ENCODE measurements around the gene IKZF1. TPM values are rescaled to one million over a fixed set of nuclear protein-coding genes. Genes with fewer than 3 reads are reported as not detected.
A peak's percentile ranks its signal among the peaks of the same experiment; 100 is the strongest.

Gene IKZF1
- total RNA-seq, 3 donors from 2014 or later, result 14.2 to 21.4 (median 21.3) TPM

DNA sequence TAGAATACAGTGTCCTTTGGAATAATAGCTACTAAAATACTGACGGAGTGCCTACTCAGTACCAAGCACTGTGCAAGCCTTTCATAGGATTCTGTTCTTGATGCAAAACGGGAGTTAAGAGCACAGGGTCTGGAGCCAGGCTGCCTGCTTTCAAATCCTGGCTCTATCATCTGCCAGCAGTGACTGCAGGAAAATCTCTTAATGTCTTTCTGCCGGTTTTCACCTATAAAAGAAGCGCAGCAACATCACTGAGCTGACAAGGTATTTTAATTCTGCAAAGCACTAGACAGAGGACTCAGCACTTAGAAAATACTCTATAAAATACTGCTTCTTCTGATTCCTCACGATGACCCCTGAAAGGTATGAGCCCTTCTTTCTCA lies 145.0 kb downstream of the IKZF1 start:
- no peak for DNase-seq (ENCODE audit: low spot score in 2 of 2)
- Histone ChIP-seq H3K9me3 (no peaks in the 10 kb centered on the region), H3K4me1 (no peaks in the 10 kb centered on the region), H3K27ac (peak overlapping the region; percentile 83 to 92), H3K27me3 (no peaks in the 10 kb centered on the region), H3K36me3 (no peaks in the 10 kb centered on the region), H3K4me3 (peak overlapping the region; percentile 67 to 94 (median 76))
- intact Hi-C loops (cut with DNase I; ENCODE audit: low total_unique reads), result no loop called here
- TF ChIP-seq POLR2AphosphoS5 (IDR thresholded peaks at IDR 0.05) (no peak), POLR2A (IDR thresholded peaks at IDR 0.05) (no peak)
- TF ChIP-seq, protein P1, sequence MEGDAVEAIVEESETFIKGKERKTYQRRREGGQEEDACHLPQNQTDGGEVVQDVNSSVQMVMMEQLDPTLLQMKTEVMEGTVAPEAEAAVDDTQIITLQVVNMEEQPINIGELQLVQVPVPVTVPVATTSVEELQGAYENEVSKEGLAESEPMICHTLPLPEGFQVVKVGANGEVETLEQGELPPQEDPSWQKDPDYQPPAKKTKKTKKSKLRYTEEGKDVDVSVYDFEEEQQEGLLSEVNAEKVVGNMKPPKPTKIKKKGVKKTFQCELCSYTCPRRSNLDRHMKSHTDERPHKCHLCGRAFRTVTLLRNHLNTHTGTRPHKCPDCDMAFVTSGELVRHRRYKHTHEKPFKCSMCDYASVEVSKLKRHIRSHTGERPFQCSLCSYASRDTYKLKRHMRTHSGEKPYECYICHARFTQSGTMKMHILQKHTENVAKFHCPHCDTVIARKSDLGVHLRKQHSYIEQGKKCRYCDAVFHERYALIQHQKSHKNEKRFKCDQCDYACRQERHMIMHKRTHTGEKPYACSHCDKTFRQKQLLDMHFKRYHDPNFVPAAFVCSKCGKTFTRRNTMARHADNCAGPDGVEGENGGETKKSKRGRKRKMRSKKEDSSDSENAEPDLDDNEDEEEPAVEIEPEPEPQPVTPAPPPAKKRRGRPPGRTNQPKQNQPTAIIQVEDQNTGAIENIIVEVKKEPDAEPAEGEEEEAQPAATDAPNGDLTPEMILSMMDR (IDR thresholded peaks at IDR 0.05), result no peak

DNA sequence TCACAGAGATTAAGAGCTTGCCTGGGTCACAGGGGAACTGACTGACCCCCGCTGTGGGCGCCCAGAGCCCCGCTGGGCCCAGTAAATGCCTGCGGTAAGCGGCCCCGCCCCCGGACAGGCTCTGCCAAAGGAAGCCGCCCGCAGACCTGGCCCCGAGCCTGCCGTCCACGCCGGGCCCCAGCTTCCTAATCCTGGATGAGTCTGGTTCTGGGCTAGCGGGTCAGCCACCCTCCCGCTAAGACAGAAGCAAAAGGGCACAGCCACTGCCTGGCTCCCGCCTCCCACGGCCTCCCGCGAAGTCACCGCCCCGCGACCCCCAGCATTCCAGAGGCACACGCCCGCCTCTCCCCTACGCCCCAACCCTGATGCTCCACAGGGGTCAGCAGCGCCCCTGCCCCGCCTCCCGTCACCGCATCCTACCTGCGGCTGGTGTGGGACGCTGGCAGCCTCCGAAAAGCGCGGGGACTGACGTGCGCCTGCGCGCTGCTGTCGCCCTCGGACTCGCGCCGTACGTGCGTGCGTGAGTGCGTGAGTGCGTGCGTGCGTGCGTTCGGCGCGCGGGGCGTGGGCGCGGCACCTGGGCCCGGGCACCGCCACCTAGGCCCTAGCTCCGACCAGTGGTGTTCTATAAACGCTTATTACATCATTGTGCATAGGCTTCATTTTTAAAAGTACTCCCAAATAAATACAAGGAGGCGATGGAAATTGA lies 145.5 kb downstream of the IKZF1 start, which contains the start of gene FIGNL1:
FIGNL1 (minus strand) TSS at position 470 of the 709 bp plus-strand sequence. CDS start 3,063 bp downstream, outside the sequence.
- TF ChIP-seq, protein P1 (IDR thresholded peaks at IDR 0.05), result no peak
- TF ChIP-seq POLR2A (IDR thresholded peaks at IDR 0.05) (no peak), POLR2AphosphoS5 (IDR thresholded peaks at IDR 0.05) (no peak)
- Histone ChIP-seq H3K4me1 (no peaks in the 10 kb centered on the region), H3K27ac (peak within 1 kb of the TSS; percentile 83 to 92), H3K27me3 (no peaks in the 10 kb centered on the region), H3K9me3 (no peaks in the 10 kb centered on the region), H3K36me3 (no peaks in the 10 kb centered on the region), H3K4me3 (peak within 1 kb of the TSS; percentile 67 to 94 (median 76))
- DNase-seq (ENCODE audit: low spot score in 2 of 2), result peak; percentile 42 to 63
- intact Hi-C loops (cut with DNase I; ENCODE audit: low total_unique reads), result no loop called here

DNA sequence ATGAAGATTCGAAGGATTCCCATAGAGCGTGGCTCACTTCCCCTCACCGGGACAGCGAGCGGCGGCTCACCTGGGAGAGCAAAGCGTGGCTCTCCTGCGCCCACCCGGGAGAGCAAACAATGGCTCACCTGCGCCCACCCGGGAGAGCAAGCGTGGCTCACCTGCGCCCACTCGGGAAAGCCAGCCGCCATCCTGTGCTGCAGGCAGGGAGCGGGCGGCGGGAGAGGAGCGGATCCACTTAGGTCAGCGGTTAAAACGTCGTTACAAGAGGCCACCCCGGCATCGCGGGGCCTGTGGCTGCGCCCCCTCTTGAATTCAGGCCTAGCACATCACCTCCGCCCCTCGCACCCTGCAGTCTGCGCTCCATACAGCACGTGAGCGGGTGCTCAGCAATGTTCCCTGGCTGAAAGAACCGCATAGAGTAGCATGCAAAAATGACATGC lies 146.1 kb downstream of the IKZF1 start:
- DNase-seq (ENCODE audit: low spot score in 2 of 2), result no peak
- H3K4me1 ChIP-seq, result no peaks in the 10 kb centered on the region
- no peaks in the 10 kb centered on the region for H3K9me3 ChIP-seq
- peak overlapping the region; percentile 83 to 92 for H3K27ac ChIP-seq
- H3K27me3 ChIP-seq, result no peaks in the 10 kb centered on the region
- no peaks in the 10 kb centered on the region for H3K36me3 ChIP-seq
- TF ChIP-seq POLR2AphosphoS5 (IDR thresholded peaks at IDR 0.05), result no peak
- TF ChIP-seq, protein P1 (IDR thresholded peaks at IDR 0.05), result no peak
- TF ChIP-seq POLR2A (IDR thresholded peaks at IDR 0.05), result no peak
- intact Hi-C loops (cut with DNase I; ENCODE audit: low total_unique reads), result no loop called here
- peak overlapping the region; percentile 67 to 94 (median 76) for H3K4me3 ChIP-seq

Other genes starting within 250 kb of the IKZF1 start
- gene ZPBP, start 211.5 kb upstream of the IKZF1 start, total RNA-seq, result not detected
- gene FIGNL1, start 145.6 kb downstream of the IKZF1 start, total RNA-seq, result 10 to 100 TPM; 10.8 to 13.1 (median 11.7) TPM